HG02678 (cell line): ENCODE data around the gene RASSF9.

Experiments used
- ATAC-seq: cut with Tn5 transposase; IDR thresholded peaks from one replicate; pipeline ENCODE4 v1.9.1; 2021; ENCODE audit warnings: mild to moderate bottlenecking, moderate library complexity; ENCODE audit not compliant: unreplicated experiment

The RASSF9 gene

DNA sequence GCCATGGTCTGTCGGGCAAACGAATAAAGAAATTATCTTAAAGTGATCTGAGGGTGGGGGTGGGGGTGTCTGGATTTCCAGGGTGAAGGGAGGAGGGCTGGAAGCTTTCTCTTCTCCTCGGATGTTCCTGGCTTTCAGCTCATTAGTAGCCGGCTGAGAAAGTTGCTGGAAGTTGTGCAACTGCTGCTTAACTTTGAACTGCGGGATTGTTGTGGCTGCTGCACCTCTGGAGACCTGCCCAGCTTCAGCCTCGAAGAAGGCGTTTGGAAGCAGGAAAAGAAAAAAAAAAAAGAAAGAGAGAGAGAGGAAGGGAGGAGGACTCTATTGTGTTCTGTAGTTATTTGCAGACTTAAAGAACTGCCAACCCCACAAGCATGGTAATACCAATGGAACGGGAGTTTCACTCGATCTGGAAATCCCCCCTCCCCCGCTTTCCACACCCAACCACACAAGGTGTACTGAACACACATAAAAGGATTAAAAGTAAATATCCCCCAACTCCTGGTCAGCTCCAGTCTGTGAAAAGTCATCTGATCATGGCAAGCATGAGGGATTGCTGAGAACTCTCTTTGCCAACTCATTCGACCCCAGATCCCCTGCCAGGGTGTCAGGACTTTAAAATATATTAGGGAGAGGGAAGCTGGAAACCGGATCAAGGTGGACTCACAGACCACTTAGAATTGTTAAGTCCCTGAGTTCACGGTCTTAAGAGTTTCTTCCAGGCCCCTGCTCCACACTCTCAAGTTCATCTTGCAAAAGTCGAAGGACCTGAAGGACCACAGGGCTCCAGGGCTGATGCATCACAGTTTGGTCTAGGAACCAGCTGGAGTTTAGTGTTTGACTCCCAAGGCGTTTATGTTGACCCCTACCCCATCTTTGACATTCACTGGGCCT is at the start of gene RASSF9:
RASSF9 (minus strand) TSS at position 213 of the 894 bp plus-strand sequence; CDS start at position 5, 208 bp downstream.
- ATAC-seq: no peak

DNA sequence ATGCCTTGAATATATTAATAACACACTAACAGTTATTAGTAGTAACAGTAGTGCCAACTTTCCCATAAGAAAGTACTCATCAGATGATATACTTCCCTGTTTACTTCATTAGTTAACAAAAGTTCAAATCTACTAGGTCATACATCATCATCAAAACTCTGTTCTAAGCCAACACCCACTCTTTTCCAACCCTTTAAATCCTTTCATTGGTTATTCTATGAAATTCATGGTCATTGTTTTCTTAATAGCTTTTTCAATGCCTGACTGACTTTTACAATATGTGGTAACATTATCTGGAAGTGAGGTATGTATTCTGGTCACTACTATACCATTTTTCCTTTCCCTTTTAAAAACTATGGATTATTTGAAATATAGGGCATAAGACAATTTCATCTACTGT is 47.6 kb upstream of the RASSF9 start:
- ATAC-seq: no peak

DNA sequence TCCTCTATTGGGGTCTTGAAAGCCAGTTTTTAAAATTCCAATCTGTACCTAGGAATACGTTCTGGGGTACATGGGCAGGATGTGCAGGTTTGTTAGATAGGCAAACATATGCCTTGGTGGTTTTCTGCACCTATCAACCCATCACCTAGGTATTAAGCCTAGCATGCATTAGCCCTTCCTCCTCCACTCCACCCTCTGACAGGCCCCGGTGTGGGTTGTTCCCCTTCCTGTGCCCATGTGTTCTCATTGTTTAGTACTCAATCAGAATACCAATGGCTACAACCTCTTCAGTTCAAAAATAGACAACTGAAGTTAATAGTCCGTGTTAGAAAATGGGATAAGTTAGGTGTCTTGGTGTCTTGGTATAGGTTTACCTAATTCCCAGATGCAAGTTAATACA is 41.2 kb upstream of the RASSF9 start:
- no peak for ATAC-seq

DNA sequence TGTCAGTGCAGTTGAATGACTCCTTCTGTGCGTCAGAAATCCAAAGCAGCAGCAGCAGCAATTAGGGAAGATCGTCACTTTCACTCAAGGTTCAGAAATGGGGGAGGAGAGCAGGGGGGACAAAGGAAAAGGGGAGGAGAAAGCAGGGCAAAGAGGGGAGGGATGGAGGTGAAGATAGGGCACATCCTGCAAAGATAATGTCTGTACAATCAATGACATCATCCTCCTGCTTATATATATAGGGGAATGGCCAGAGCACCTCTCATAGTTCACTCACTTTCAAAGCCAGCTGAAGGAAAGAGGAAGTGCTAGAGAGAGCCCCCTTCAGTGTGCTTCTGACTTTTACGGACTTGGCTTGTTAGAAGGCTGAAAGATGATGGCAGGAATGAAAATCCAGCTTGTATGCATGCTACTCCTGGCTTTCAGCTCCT is 37.8 kb upstream of the RASSF9 start, which contains the start of gene NTS:
NTS (plus strand) TSS at position 265 of the 431 bp plus-strand sequence; CDS start at position 374, 109 bp downstream.
- ATAC-seq: peak; percentile 77

DNA sequence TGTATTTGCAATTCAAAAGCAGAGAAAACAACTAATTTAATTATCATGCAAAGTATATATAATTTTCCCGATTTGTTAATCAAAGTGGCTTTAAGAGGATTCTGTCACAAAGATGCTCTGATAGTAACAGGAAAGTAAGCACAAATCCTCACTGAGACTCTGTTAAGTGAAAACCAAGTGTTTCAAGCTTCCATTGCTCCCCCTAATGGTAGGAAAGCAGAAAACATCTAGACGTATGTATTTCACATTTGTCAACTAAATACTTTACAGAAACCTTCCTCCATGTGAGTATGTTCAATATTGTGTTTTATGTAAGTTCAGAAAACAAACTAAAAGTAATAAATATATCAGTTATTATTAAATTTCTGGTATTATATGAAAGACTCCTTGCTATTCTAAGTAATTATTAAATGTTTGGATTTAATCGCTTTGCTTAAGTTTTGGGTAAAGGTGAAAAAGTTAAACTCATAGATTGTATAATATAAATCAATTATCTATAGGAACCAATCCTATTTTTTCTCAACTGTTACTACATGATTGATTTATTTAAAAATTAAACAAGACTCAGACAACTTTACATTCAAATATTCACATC is 36.4 kb upstream of the RASSF9 start:
- ATAC-seq: peak; percentile 80

DNA sequence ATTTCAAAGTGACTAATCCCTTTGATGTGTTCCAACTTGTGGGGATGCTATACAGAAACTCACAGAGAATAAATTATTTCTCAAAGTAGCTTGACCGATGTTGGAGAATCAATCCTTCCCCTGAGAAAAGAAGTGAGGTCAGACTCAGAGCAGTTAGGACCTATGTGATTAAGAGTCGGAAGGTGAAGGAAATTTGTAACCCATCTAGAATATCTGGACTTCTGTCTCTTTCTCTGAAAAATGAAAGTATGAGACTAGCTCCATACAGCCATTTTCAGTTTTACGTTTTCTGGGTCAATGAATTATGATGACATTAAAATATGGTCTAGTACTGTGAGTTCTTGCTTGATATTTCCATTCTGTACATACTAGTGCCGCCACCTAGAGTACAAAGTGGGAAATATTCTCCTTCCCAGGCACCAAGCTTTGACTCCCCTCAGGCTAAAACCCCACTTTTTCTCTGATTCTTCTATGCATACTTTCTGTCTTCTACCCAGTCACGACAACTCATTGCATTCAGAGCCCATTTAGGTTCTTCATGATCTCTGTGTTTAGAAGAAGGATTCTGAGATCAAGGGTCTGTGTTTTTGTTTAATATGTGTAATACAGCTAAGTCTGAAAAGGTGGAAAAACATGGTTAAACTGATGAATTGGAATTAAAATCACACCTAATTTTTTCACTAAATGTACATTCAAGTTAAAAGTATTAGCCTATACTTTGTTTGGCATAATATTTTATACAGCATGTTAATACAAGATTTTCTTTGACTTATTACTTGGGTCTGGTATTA is 31.0 kb upstream of the RASSF9 start:
- peak; percentile 95 for ATAC-seq

DNA sequence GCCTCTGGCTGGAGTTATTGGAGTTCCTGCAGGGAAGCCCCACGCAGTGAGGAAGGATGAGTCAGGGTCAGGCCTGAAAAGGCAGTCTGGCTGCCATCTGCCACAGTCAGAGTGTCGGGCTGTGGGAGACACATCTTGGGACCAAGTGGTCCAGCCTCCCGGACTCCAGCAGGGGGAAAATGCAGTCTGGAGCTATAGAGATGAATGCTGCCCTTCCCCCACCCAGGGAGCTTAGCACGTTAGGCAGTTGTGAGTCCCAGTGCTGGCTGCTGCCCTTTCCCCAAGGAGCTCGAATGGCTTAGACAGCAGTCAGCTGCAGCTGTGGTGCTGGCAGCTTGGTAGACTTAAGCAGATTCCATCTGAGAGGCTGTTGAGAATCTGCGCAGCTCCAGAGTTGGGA is 29.7 kb upstream of the RASSF9 start:
- ATAC-seq: no peak

DNA sequence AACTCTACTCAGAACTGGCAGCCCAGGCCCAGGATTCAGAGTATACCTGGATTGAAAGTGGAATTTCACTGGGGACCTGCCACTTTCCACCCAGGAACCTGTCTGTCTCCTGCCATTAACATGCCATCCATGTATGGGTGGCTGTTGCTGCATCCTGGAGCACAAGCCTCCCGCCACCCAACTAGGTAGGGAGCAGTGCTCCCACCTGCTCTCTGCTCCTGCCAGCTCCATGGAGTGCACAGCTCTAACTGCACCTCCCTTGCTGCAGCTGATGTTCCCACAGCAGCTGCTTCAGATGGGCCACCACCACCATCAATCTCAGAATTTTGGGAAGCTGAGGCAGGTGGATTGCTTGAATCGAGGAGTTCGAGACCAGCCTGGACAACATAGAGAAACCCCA is 20.8 kb upstream of the RASSF9 start:
- ATAC-seq: no peak

DNA sequence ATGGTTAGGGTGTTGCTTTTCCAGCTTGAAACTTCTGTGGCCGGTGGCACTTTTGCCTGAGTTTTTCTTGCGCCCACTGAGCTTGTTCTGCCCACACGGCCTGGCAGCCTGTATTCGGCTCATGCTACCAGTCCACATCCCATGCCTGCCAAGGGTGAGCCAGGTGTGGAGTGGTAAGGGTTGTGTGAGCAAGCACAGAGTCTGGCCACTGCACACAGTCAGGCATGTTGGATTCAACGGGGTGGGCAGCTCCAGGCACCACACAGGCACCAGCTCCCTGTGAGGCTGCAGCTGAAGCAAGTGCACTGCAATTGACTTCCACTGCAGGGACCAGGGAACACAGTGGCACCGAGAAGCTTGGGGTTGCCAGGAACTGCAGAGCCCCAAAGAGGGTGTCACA is 19.1 kb upstream of the RASSF9 start:
- no peak for ATAC-seq

DNA sequence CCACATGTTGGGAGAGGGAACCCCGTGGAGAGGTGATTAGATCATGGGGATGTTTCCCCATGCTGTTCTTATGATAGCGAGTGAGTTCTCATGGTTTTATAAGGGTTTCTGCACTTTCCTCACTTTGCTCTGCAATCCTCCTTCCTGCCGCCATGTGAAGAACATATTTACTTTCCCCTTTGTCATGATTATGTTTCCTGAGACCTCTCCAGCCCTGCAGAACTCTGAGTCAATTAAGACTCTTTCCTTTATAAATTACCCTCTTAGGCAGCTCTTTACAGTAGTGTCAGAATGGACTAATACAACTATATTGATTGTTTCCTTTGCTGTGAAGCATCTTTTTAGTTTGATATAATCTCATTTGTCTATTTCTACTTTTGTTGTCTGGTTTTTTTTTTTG is 13.1 kb upstream of the RASSF9 start:
- ATAC-seq: no peak

DNA sequence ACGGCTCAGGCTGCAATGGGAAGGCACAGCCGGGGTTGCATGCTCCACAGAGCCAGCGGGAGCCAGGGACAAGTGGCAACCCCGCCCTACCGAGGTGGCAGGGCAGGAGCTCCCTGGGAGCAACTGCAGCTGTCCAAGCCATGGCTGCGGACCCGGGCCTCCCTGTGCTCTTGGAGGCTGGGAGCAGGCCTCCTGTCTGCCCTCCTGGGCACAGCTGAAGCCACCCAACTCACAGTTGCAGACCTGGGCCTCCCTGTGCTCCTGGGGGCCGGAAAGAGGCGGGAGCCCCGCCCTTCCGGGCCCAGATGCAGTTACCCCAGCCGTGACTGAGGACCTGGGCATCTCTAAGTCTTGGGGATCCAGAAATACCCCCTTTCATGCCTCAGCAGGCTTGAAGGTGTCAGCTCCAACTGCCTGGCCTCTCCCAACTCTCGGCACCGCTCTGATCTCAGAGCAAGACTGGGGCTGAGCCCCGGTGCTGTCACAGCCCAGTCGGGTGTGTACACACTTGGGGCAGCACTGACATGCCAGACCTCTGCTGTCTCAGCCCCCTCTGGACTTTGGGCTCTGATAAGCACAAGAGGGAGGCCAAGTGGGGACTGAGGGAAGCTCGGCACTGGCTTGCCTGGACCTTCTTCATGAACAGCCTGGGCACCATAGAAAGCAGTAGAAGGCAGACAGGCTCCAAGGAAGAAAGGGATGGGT is 7.5 kb upstream of the RASSF9 start:
- ATAC-seq: no peak

DNA sequence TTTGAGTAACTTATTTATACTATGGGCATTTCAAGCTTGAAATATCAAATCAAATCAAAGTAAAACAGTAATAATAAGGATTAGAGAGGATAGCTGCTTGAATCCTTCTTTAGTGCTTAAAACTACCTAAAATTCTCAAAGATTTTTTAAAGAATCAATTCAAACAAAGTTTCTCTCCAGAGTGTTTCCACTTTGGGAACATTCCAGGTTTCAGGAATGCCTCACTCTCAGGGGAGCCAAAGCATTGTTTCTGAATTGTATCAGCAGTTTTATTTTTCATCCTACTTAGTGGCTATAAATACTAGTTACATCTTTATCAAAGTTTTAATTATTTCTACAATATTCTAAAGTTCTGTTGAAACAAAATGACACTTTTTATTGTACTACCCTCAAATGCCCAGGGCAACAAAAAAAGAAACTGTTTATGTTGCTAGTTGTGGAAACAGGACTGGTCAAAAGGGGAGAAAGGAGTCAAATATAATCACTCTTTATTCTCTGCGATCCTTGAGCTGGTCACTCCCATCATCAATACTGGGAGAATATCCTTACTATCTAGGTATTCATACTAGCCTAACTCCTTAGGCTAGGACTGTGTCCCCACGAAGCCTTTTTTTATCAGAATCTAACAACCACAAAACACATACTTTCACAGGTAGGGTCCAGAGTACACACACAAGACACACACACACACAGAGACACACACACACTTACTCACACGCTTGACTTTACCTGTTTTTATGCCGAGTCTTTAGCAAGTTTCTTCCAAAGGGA is 598 bp downstream of the RASSF9 start:
- no peak for ATAC-seq

DNA sequence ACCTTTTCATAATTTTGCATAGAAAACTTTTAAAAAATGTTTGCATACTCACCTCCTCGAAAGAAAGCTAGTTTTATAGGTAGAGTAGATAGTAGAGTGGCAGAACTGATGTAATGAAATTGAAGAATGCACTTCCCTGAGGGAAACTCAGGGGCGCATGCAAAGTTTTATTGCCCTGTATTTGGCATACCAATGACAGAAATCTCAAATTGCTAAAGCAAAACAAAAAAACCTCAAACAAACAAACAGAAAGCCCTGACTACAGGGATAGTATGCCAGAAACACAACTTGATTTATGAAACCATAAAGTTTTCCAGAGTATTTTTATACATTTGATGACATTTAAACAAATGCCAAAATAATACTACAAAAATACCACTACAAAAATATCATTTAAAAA is 1.8 kb downstream of the RASSF9 start:
- ATAC-seq: no peak

DNA sequence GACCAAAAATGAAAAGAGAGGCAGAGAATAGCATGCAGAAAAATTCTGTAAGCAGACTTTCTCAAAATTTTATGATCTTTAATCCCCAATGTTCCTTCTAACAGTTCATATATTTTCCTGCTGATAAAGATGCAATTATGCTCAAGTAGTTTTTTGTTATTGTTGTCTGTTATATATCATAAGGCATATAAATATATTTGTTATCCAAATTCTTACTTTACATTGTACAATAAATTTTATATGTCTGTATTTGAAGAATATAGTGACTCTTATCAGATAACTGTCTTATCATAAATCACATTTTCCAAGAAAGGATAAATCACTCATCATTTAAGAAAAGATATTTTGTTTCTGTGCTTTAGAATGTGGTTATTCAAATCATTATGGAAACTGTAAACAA is 2.6 kb downstream of the RASSF9 start:
- ATAC-seq: no peak

DNA sequence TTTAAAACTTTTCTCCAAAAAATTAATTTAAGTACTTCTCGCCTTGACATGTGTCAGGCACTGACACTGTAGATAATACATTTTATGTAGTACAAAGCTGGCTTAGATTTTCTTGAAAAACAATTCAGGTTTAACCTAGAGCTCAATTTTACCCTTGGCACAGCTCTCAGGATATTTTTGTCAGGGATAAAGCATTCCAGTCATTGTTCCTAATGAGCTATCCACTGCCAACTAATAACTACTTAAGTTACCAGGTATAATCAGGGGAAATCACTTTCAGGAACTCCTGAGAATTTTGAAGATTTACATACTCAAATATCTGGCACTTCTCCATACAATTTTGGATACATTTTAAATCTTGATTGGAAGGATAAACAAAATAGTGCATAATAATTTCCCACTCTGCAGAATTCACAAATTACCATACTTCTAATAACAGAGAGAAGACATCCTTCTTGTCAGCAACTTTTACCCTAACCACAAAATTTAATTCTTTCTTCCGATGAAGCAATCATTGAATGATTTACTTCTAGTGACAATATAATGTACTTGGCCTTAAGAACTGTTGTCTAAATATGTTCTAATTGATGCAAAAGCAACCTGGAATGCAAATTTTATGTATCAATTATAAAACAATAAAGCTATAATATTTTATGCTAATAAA is 4.8 kb downstream of the RASSF9 start:
- ATAC-seq: no peak

DNA sequence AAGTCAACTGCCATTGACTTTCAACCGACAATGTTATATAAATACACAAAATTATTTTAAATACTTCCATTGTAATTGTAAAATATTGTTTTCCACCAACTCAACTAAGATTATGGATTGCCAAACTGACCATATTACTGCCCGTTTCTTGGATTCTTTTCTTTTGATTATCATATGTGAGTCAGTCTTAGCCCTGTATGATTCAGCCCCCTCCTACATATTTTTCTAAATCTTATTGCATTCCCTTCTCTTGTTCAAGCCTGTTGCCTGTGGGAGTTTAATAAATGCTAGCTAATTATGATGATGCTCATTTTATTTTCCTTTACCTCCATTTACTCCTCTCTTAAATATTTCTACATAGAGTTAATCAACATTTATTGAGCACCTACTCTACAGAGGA is 6.8 kb downstream of the RASSF9 start:
- ATAC-seq: no peak

DNA sequence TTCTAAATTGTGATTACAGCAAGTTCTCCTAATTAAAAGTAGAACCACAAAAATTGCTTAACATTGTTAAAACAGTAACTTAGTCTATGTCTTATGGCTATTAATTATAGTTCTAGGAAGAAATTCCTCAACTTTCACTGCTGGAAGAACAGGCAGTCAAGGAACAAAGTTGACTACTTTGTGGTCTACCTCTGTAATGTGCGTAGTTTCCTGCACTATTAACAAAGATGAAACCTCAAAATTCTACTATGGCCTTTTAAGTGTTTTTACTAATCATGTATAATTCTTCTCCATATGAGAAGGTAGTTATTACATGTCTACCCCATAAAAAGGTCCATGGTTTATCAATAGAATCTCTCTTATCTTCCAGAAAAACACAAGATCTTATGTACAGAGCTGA is 7.6 kb downstream of the RASSF9 start:
- ATAC-seq: no peak

DNA sequence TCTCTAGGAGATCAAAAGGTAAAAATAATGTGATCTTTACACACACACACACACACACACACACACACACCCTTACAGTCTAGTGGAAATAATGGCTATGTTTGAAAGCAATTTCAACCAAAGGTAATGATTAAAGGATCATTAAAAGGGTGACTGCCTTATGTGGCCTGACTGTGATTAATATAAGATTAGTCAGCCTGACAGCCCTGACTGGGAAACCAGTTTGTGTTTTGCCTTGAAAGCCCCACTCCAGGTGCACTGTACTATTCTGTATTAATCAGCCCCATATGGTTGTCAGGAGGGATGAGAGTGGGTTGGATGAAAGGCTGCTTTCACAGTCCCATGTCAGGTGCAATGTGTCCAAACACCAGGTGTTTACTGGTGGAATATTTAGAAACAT is 10.5 kb downstream of the RASSF9 start:
- ATAC-seq: no peak

DNA sequence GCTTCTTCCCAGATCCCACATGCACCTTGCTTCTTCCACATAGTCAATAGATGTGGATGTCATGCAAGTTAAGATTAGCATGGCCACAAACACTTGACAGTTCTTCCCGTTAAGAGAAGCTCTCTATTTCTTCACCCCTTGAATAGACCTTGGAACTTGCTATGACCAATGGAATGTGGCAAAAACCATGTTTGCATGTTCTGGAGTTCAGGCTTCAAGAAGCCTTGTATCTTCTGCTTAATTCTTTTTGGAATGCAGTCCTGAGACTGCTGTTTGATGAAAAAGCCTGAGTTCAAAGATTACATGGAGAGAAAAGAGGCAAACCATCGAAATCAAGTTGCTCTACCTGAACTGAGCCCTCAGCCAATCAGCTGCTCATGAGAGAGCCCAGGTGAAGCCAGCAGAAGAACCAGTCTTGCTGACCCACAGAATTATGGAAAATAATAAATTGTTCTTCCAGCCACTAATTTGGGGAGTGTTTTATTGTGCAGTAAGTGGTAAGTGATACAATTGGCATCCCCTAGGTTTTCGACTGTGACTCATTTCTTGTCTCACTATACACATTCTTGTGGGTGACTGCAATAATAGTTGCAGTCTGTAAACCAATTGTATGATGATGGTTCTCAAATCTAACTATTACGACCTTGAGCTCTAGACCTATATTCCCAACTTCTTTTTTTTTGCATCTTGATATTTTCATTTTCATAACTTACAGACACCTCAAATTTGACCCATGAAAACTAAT is 12.6 kb downstream of the RASSF9 start:
- no peak for ATAC-seq
